Ishikawa (cell line): ENCODE data around the gene AHNAK2.

Experiments used
- CEBPB ChIP-seq: IDR thresholded peaks from 2 replicates; pipeline ENCODE4 v1.6.1; 2012
- EP300 ChIP-seq: IDR thresholded peaks from 2 replicates; pipeline ENCODE4 v1.6.1; 2012; ENCODE audit warnings: borderline replicate concordance
- FOXM1 ChIP-seq: IDR thresholded peaks from 2 replicates; pipeline ENCODE4 v1.6.1; 2012; ENCODE audit warnings: low read depth, borderline replicate concordance
- RAD21 ChIP-seq: IDR thresholded peaks from 2 replicates; pipeline ENCODE4 v1.6.1; 2012; ENCODE audit warnings: low read depth
- TAF1 ChIP-seq: IDR thresholded peaks from 2 replicates; pipeline ENCODE4 v1.6.1; 2012; ENCODE audit warnings: low read depth, mild to moderate bottlenecking
- TCF12 ChIP-seq: IDR thresholded peaks from 2 replicates; pipeline ENCODE4 v1.6.1; 2012; ENCODE audit warnings: low read depth
- TEAD4 ChIP-seq: IDR thresholded peaks from 2 replicates; pipeline ENCODE4 v1.6.1; 2012
- USF1 ChIP-seq: IDR thresholded peaks from 2 replicates; pipeline ENCODE4 v1.6.1; 2012
- ZBTB7A ChIP-seq: IDR thresholded peaks from 2 replicates; pipeline ENCODE4 v1.6.1; 2012; ENCODE audit warnings: low read depth
- TF ChIP-seq, protein P1 (sequence below): IDR thresholded peaks from 2 replicates; pipeline ENCODE4 v1.6.1; 2012; ENCODE audit warnings: low read depth, mild to moderate bottlenecking
- TF ChIP-seq, protein P2 (sequence below): IDR thresholded peaks from 2 replicates; pipeline ENCODE4 v1.6.1; 2012

- TF ChIP-seq USF1 (no peak), FOXM1 (no peak), EP300 (no peak), CEBPB (no peak), TCF12 (no peak), ZBTB7A (no peak), TAF1 (no peak), TEAD4 (no peak), RAD21 (no peak)
- TF ChIP-seq, protein P1, sequence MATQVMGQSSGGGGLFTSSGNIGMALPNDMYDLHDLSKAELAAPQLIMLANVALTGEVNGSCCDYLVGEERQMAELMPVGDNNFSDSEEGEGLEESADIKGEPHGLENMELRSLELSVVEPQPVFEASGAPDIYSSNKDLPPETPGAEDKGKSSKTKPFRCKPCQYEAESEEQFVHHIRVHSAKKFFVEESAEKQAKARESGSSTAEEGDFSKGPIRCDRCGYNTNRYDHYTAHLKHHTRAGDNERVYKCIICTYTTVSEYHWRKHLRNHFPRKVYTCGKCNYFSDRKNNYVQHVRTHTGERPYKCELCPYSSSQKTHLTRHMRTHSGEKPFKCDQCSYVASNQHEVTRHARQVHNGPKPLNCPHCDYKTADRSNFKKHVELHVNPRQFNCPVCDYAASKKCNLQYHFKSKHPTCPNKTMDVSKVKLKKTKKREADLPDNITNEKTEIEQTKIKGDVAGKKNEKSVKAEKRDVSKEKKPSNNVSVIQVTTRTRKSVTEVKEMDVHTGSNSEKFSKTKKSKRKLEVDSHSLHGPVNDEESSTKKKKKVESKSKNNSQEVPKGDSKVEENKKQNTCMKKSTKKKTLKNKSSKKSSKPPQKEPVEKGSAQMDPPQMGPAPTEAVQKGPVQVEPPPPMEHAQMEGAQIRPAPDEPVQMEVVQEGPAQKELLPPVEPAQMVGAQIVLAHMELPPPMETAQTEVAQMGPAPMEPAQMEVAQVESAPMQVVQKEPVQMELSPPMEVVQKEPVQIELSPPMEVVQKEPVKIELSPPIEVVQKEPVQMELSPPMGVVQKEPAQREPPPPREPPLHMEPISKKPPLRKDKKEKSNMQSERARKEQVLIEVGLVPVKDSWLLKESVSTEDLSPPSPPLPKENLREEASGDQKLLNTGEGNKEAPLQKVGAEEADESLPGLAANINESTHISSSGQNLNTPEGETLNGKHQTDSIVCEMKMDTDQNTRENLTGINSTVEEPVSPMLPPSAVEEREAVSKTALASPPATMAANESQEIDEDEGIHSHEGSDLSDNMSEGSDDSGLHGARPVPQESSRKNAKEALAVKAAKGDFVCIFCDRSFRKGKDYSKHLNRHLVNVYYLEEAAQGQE = no peak
- TF ChIP-seq, protein P2, sequence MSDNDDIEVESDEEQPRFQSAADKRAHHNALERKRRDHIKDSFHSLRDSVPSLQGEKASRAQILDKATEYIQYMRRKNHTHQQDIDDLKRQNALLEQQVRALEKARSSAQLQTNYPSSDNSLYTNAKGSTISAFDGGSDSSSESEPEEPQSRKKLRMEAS = no peak
Observed at GRCh38 chr14:104989236-104989950, 11.2 kb upstream of the AHNAK2 start.
